Activated T-cell treated with anti-CD3 and anti-CD28 coated beads, Interleukin-2, amount 50 U/mL, for 24 hours (primary cell): Measurements from ENCODE around the gene IFT88.

Experiments
- DNase-seq: peaks from one replicate; pipeline ENCODE4 v3.0.0-alpha.2; 2020
- H3K27ac Mint-ChIP-seq: 2 replicates; pipeline ENCODE4 v1.8.0; 2020; ENCODE audit warnings: mild to moderate bottlenecking, mixed read lengths
- H3K27me3 Mint-ChIP-seq: 2 replicates; pipeline ENCODE4 v1.8.0; 2020; ENCODE audit warnings: mixed read lengths
- H3K36me3 Mint-ChIP-seq: 2 replicates; pipeline ENCODE4 v1.8.0; 2020; ENCODE audit warnings: low read depth, mixed read lengths
- H3K4me1 Mint-ChIP-seq: 2 replicates; pipeline ENCODE4 v1.8.0; 2020; ENCODE audit warnings: low read depth, mixed read lengths
- H3K4me3 Mint-ChIP-seq: 2 replicates; pipeline ENCODE4 v1.8.0; 2020; ENCODE audit warnings: mild to moderate bottlenecking, moderate library complexity, mixed read lengths
- H3K9me3 Mint-ChIP-seq: 2 replicates; pipeline ENCODE4 v1.8.0; 2020; ENCODE audit warnings: mixed read lengths

Gene IFT88

GRCh38 chr13:20582026-20582425 lies 15.1 kb downstream of the IFT88 start:
- no peaks in the 10 kb centered on the region for H3K27me3 Mint-ChIP-seq
- no peaks in the 10 kb centered on the region for H3K4me1 Mint-ChIP-seq
- DNase-seq = no peak
- peaks cover 74% of the 10 kb centered on the region for H3K36me3 Mint-ChIP-seq
- H3K27ac Mint-ChIP-seq = no peak overlapping the region
- H3K4me3 Mint-ChIP-seq = no peak overlapping the region
- H3K9me3 Mint-ChIP-seq = peaks cover 2% of the 10 kb centered on the region

GRCh38 chr13:20583803-20584293 lies 16.9 kb downstream of the IFT88 start:
- no peak for DNase-seq
- no peak overlapping the region for H3K4me3 Mint-ChIP-seq
- H3K4me1 Mint-ChIP-seq = no peaks in the 10 kb centered on the region
- peaks cover 2% of the 10 kb centered on the region for H3K9me3 Mint-ChIP-seq
- peaks cover 58% of the 10 kb centered on the region for H3K36me3 Mint-ChIP-seq
- H3K27me3 Mint-ChIP-seq = no peaks in the 10 kb centered on the region
- no peak overlapping the region for H3K27ac Mint-ChIP-seq

- no peak overlapping the region for H3K4me3 Mint-ChIP-seq
- H3K4me1 Mint-ChIP-seq = no peaks in the 10 kb centered on the region
- H3K36me3 Mint-ChIP-seq = peaks cover 45% of the 10 kb centered on the region
- DNase-seq = no peak
- H3K27me3 Mint-ChIP-seq = no peaks in the 10 kb centered on the region
- H3K9me3 Mint-ChIP-seq = peaks cover 2% of the 10 kb centered on the region
- H3K27ac Mint-ChIP-seq = no peak overlapping the region
These were observed 18.4 kb downstream of the IFT88 start for GRCh38 chr13:20585371-20585770.

GRCh38 chr13:20588529-20589110 lies 21.7 kb downstream of the IFT88 start:
- Mint-ChIP-seq H3K4me1 (no peaks in the 10 kb centered on the region), H3K36me3 (peaks cover 26% of the 10 kb centered on the region), H3K4me3 (no peak overlapping the region), H3K27me3 (no peaks in the 10 kb centered on the region), H3K27ac (no peak overlapping the region), H3K9me3 (peaks cover 2% of the 10 kb centered on the region)
- DNase-seq = no peak

- Mint-ChIP-seq H3K4me3 (no peak overlapping the region), H3K4me1 (no peaks in the 10 kb centered on the region), H3K27ac (no peak overlapping the region), H3K9me3 (no peaks in the 10 kb centered on the region), H3K27me3 (no peaks in the 10 kb centered on the region), H3K36me3 (peaks cover 9% of the 10 kb centered on the region)
- DNase-seq = no peak
These were observed 23.6 kb downstream of the IFT88 start for GRCh38 chr13:20590561-20590960.

GRCh38 chr13:20592606-20593005 lies 25.6 kb downstream of the IFT88 start:
- Mint-ChIP-seq H3K27me3 (no peaks in the 10 kb centered on the region), H3K9me3 (no peaks in the 10 kb centered on the region), H3K36me3 (peaks cover 8% of the 10 kb centered on the region), H3K27ac (no peak overlapping the region), H3K4me1 (no peaks in the 10 kb centered on the region), H3K4me3 (no peak overlapping the region)
- no peak for DNase-seq

GRCh38 chr13:20594280-20594679 lies 27.3 kb downstream of the IFT88 start:
- H3K27me3 Mint-ChIP-seq = no peaks in the 10 kb centered on the region
- no peak overlapping the region for H3K27ac Mint-ChIP-seq
- no peaks in the 10 kb centered on the region for H3K4me1 Mint-ChIP-seq
- H3K9me3 Mint-ChIP-seq = no peaks in the 10 kb centered on the region
- H3K4me3 Mint-ChIP-seq = no peak overlapping the region
- H3K36me3 Mint-ChIP-seq = peaks cover 12% of the 10 kb centered on the region
- DNase-seq = no peak

GRCh38 chr13:20607015-20607414 lies 40.1 kb downstream of the IFT88 start:
- Mint-ChIP-seq H3K27ac (no peak overlapping the region), H3K4me1 (no peaks in the 10 kb centered on the region), H3K36me3 (peaks cover 21% of the 10 kb centered on the region), H3K9me3 (no peaks in the 10 kb centered on the region), H3K27me3 (no peaks in the 10 kb centered on the region), H3K4me3 (no peak overlapping the region)
- DNase-seq = no peak

- DNase-seq = no peak
- peaks cover 21% of the 10 kb centered on the region for H3K36me3 Mint-ChIP-seq
- H3K27ac Mint-ChIP-seq = no peak overlapping the region
- H3K27me3 Mint-ChIP-seq = no peaks in the 10 kb centered on the region
- no peaks in the 10 kb centered on the region for H3K9me3 Mint-ChIP-seq
- no peak overlapping the region for H3K4me3 Mint-ChIP-seq
- H3K4me1 Mint-ChIP-seq = no peaks in the 10 kb centered on the region
These were observed 41.6 kb downstream of the IFT88 start for GRCh38 chr13:20608438-20609020.

- no peak for DNase-seq
- Mint-ChIP-seq H3K27ac (no peak overlapping the region), H3K4me1 (no peaks in the 10 kb centered on the region), H3K9me3 (no peaks in the 10 kb centered on the region), H3K27me3 (no peaks in the 10 kb centered on the region), H3K36me3 (peaks cover 21% of the 10 kb centered on the region), H3K4me3 (no peak overlapping the region)
These were observed 42.2 kb downstream of the IFT88 start for GRCh38 chr13:20609145-20609544.

GRCh38 chr13:20610006-20610405 lies 43.0 kb downstream of the IFT88 start:
- H3K27ac Mint-ChIP-seq = no peak overlapping the region
- H3K36me3 Mint-ChIP-seq = peaks cover 21% of the 10 kb centered on the region
- H3K4me1 Mint-ChIP-seq = no peaks in the 10 kb centered on the region
- H3K4me3 Mint-ChIP-seq = no peak overlapping the region
- no peaks in the 10 kb centered on the region for H3K27me3 Mint-ChIP-seq
- no peak for DNase-seq
- H3K9me3 Mint-ChIP-seq = no peaks in the 10 kb centered on the region

GRCh38 chr13:20616059-20616797 lies 49.3 kb downstream of the IFT88 start:
- Mint-ChIP-seq H3K27me3 (no peaks in the 10 kb centered on the region), H3K36me3 (peaks cover 10% of the 10 kb centered on the region), H3K4me3 (no peak overlapping the region), H3K9me3 (no peaks in the 10 kb centered on the region), H3K4me1 (no peaks in the 10 kb centered on the region), H3K27ac (no peak overlapping the region)
- no peak for DNase-seq

- Mint-ChIP-seq H3K4me1 (no peaks in the 10 kb centered on the region), H3K9me3 (peaks cover 3% of the 10 kb centered on the region), H3K36me3 (peaks cover 41% of the 10 kb centered on the region), H3K27me3 (no peaks in the 10 kb centered on the region), H3K4me3 (no peak overlapping the region), H3K27ac (no peak overlapping the region)
- no peak for DNase-seq
These were observed 56.0 kb downstream of the IFT88 start for GRCh38 chr13:20623000-20623399.

- peaks cover 3% of the 10 kb centered on the region for H3K9me3 Mint-ChIP-seq
- H3K36me3 Mint-ChIP-seq = peaks cover 36% of the 10 kb centered on the region
- DNase-seq = no peak
- H3K27ac Mint-ChIP-seq = no peak overlapping the region
- H3K27me3 Mint-ChIP-seq = no peaks in the 10 kb centered on the region
- H3K4me1 Mint-ChIP-seq = no peaks in the 10 kb centered on the region
- no peak overlapping the region for H3K4me3 Mint-ChIP-seq
These were observed 57.3 kb downstream of the IFT88 start for GRCh38 chr13:20624213-20624612.

GRCh38 chr13:20633802-20634201 lies 66.8 kb downstream of the IFT88 start:
- no peak overlapping the region for H3K4me3 Mint-ChIP-seq
- no peak for DNase-seq
- no peak overlapping the region for H3K27ac Mint-ChIP-seq
- H3K27me3 Mint-ChIP-seq = no peaks in the 10 kb centered on the region
- H3K9me3 Mint-ChIP-seq = no peaks in the 10 kb centered on the region
- peaks cover 28% of the 10 kb centered on the region for H3K36me3 Mint-ChIP-seq
- H3K4me1 Mint-ChIP-seq = no peaks in the 10 kb centered on the region
